NCI-H1436 treated with DMSO at 0.1 percent for 48 hours (cell line): Measurements from ENCODE around the gene PCDHGB3.
"Not testable (repeated sequence)": the region's sequence is repeated elsewhere in the genome, so short reads cannot be mapped to it uniquely, and the experiment has no call there.

Experiments
- DNase-seq: peaks from one replicate; lab custom pipeline; 2025; lab: John Stamatoyannopoulos, UW

The PCDHGB3 gene

DNA sequence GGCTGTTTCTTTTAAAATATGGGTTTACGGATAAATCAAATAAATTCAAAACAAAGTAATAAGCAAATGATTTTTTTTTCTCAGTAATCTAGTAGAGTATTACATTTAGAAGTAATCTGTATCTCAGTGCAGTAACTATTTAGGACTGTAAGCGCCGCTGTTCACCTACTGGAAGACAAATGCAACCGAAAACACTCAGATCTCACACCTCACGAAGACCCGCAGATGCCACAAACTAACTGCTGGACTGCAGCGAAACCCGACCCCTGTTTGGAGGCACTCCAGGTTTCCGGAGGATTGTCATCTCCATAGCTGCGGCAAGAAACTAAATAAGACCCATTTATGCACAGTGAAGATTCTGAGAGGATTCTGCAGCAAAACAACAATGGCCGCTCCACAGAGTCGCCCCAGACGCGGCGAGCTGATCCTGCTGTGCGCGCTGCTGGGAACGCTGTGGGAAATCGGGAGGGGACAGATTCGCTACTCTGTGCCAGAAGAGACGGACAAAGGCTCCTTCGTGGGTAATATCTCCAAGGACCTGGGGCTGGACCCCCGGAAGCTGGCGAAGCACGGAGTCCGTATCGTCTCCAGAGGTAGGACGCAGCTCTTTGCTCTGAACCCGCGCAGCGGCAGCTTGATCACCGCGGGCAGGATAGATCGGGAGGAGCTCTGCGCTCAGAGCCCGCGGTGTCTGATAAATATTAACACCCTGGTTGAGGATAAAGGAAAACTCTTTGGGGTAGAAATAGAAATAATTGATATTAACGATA is 22.6 kb downstream of the PCDHGB3 start, which contains the start of gene PCDHGA8:
PCDHGA8 (plus strand) TSS at position 205 of the 770 bp plus-strand sequence; CDS start at position 386, 181 bp downstream.
- DNase-seq, result no peak

DNA sequence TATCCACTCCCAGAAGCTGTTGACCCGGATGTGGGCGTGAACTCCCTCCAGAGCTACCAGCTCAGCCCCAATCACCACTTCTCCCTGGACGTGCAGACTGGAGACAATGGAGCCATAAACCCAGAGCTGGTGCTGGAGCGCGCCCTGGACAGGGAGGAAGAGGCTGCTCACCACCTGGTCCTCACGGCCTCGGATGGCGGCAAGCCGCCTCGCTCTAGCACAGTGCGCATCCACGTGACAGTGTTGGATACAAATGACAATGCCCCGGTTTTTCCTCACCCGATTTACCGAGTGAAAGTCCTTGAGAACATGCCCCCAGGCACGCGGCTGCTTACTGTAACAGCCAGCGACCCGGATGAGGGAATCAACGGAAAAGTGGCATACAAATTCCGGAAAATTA is 23.2 kb downstream of the PCDHGB3 start:
- no peak for DNase-seq

DNA sequence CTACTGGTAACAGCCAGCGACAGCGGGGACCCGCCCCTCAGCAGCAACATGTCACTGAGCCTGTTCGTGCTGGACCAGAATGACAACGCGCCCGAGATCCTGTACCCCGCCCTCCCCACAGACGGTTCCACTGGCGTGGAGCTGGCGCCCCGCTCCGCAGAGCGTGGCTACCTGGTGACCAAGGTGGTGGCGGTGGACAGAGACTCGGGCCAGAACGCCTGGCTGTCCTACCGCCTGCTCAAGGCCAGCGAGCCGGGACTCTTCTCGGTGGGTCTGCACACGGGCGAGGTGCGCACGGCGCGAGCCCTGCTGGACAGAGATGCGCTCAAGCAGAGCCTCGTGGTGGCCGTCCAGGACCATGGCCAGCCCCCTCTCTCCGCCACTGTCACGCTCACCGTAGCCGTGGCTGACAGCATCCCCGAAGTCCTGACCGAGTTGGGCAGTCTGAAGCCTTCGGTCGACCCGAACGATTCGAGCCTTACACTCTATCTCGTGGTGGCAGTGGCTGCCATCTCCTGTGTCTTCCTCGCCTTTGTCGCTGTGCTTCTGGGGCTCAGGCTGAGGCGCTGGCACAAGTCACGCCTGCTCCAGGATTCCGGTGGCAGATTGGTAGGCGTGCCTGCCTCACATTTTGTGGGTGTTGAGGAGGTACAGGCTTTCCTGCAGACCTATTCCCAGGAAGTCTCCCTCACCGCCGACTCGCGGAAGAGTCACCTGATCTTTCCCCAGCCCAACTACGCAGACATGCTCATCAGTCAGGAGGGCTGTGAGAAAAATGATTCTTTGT is 24.6 kb downstream of the PCDHGB3 start:
- DNase-seq, result not testable (repeated sequence)

DNA sequence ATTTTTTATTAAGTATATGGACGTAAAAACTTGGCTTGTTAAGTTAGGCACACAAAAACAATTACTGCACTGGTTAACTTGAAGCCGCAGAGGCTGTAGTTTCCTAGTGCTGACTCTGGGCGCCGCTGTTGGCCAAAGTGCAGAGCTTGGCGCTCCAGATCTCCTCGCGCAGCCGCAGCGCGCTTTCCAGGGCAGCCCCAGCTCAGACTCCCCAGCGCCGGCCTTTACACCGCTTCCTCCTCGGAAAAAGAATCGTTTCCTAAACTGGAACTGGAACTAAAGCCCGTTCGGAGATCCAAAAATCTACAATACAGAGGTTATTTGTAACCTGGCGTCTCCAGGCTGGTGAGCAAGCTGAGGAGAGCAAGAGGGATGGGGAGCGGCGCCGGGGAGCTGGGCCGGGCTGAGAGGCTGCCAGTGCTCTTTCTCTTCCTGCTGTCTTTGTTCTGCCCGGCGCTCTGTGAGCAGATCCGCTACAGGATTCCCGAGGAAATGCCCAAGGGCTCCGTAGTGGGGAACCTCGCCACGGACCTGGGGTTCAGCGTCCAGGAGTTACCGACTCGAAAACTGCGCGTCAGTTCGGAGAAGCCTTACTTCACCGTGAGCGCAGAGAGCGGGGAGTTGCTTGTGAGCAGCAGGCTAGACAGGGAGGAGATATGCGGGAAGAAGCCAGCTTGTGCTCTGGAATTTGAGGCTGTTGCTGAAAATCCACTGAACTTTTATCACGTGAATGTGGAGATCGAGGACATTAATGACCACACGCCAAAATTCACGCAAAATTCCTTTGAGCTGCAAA is 27.9 kb downstream of the PCDHGB3 start, which contains the start of gene PCDHGB5:
PCDHGB5 (plus strand) TSS at position 192 of the 796 bp plus-strand sequence; CDS start at position 373, 181 bp downstream.
- not testable (repeated sequence) for DNase-seq

DNA sequence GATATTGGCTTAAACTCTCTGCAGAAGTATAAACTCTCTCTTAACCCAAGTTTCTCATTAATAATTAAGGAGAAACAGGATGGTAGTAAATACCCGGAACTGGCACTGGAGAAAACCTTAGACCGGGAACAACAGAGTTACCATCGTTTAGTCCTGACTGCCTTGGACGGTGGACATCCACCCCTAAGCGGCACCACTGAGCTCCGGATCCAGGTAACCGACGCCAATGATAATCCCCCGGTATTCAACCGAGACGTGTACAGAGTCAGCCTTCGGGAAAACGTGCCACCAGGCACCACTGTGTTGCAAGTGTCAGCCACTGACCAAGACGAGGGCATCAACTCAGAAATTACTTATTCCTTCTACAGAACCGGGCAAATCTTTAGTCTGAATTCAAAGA is 28.6 kb downstream of the PCDHGB3 start:
- DNase-seq, result no peak

DNA sequence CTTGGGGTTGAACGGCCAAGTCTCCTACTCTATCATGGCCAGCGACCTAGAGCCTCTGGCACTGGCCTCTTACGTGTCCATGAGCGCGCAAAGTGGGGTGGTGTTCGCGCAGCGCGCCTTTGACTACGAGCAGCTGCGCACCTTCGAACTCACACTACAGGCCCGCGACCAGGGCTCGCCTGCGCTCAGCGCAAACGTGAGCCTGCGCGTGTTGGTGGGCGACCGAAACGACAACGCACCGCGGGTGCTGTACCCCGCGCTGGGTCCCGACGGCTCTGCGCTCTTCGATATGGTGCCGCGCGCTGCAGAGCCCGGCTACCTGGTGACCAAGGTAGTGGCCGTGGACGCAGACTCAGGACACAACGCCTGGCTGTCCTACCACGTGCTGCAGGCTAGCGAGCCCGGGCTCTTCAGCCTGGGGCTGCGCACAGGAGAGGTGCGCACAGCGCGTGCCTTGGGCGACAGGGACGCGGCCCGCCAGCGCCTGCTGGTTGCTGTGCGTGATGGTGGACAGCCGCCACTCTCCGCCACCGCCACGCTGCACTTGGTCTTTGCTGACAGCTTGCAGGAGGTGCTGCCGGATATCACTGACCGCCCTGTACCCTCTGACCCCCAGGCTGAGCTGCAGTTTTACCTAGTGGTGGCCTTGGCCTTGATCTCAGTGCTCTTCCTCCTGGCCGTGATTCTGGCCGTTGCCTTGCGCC is 29.7 kb downstream of the PCDHGB3 start:
- no peak for DNase-seq

DNA sequence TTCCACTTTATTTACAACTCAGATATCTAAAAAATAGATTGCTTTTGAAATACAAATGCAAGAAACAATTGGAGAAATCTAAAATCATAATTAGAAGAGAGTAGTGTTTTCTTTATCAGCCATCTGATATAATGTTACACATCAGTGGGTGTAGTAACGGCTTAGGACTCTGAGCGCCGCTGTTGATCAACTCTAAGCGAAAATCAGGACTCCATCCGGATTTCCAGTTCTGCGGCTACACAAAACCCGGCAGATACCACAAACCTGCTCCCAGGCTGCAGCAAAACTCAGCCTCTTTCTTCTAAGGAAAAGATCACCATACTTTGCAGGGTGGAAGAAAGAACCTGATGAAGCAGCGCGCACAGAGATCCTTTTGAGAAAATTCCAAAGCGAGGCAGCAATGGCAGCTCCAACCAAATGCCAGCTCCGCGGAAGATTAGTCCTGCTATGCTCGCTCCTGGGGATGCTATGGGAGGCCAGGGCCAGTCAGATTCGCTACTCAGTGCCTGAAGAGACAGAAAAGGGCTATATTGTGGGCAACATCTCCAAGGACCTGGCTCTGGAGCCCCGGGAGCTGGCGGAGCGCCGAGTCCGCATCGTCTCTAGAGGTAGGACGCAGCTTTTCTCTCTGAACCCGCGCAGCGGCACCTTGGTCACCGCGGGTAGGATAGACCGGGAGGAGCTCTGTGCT is 32.7 kb downstream of the PCDHGB3 start, which contains the start of gene PCDHGA9:
PCDHGA9 (plus strand) TSS at position 226 of the 691 bp plus-strand sequence; CDS start at position 401, 175 bp downstream.
- DNase-seq, result no peak

DNA sequence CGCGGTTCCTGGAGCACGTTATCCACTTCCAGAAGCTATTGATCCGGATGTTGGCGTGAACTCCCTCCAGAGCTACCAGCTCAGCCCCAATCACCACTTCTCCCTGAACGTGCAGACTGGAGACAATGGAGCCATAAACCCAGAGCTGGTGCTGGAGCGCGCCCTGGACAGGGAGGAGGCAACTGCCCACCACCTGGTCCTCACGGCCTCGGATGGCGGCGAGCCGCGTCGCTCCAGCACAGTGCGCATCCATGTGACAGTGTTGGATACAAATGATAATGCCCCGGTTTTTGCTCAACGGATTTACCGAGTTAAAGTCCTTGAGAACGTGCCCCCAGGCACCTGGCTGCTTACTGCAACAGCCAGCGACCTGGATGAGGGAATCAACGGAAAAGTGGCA is 33.3 kb downstream of the PCDHGB3 start:
- no peak for DNase-seq

DNA sequence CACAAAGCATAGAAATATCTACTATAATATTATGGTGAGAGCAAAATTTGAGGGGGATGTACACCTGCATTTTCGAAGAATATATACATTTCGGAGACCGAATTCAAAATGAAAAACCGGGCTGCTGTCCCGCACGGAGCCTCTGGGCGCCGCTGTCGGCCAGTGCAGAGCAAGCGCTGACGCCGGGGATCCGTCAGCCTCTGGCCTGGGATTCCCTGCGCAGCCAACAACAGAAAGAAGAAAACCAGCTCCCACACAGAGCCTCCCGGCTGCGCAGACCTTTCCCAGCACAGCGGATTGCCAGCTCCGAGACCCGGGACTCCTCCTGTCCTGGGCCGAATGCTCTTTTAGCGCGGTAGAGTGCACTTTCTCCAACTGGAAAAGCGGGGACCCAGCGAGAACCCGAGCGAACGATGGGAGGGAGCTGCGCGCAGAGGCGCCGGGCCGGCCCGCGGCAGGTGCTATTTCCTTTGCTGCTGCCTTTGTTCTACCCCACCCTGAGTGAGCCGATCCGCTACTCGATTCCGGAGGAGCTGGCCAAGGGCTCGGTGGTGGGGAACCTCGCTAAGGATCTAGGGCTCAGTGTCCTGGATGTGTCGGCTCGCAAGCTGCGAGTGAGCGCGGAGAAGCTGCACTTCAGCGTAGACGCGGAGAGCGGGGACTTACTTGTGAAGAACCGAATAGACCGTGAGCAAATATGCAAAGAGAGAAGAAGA is 37.9 kb downstream of the PCDHGB3 start, which contains the start of gene PCDHGB6:
PCDHGB6 (plus strand) TSS at position 232 of the 716 bp plus-strand sequence; CDS start at position 414, 182 bp downstream.
- DNase-seq, result not testable (repeated sequence)

DNA sequence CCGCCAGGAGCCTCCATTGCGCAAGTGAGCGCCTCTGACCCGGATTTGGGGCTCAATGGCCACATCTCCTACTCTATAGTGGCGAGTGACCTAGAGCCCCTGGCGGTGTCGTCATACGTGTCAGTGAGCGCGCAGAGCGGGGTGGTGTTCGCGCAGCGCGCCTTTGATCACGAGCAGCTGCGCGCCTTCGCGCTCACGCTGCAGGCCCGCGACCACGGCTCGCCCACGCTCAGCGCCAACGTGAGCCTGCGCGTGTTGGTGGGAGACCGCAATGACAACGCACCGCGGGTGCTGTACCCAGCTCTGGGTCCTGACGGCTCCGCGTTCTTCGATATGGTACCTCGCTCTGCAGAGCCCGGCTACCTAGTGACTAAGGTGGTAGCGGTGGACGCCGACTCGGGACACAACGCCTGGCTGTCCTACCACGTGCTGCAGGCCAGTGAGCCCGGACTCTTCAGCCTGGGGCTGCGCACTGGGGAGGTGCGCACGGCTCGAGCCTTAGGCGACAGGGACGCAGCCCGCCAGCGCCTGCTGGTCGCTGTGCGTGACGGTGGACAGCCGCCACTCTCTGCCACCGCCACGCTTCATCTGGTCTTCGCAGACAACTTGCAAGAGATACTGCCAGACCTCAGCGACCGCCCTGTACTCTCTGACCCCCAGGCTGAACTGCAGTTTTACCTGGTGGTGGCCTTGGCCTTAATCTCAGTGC is 39.7 kb downstream of the PCDHGB3 start:
- no peak for DNase-seq

DNA sequence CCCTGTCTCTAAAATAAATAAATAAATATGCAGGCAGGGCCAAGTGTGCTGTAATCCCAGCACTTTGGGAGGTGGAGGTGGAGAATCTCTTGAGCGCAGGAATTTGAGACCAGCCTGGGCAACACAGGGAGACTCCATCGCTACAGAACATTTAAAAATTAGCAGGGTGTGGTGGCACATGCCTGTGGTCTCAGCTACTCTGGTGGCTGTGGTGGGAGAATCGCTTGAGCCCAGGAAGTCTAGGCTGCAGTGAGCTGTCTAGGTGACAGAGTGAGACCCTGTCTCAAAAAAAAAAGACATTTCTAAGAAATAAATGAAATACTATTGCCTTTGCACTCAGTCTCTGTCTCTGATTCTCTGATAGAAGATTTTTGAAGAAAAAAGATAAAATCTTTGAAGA is 41.5 kb downstream of the PCDHGB3 start:
- no peak for DNase-seq

DNA sequence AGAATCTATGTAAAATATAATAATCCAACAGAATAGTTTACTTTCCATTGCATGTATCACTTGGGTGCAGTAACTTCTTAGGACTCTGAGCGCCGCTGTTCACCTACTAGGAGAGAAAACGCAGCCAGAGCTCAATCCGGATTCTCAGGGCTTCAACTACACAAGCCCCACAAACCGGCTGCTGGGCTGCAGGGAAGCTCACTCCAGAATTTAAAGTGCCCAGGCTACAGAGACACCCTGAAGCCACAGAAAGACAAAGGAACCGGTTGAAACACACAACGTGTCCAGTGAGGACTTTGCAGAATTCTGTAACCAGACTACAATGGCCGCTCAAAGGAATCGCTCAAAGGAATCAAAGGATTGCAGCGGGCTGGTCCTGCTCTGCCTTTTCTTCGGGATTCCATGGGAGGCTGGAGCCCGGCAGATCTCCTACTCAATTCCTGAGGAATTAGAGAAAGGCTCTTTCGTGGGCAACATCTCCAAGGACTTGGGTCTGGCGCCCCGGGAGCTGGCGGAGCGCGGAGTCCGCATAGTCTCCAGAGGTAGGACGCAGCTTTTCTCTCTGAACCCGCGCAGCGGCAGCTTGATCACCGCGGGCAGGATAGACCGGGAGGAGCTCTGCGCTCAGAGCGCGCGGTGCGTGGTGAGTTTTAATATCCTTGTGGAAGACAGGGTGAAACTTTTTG is 43.0 kb downstream of the PCDHGB3 start, which contains the start of gene PCDHGA10:
PCDHGA10 (plus strand) TSS at position 134 of the 686 bp plus-strand sequence; CDS start at position 323, 189 bp downstream.
- DNase-seq, result no peak

DNA sequence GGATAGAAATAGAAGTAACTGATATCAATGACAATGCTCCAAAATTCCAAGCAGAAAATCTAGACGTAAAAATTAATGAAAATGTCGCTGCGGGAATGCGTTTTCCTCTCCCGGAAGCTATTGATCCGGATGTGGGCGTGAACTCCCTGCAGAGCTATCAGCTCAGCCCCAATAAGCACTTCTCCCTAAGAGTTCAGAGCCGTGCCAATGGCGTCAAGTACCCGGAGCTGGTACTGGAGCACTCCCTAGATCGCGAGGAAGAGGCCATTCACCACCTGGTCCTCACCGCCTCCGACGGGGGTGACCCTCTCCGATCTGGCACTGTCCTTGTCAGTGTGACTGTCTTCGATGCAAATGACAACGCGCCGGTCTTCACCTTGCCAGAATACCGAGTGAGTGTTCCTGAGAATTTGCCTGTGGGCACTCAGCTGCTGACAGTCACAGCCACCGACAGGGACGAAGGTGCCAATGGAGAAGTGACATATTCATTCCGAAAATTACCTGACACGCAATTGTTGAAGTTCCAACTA is 43.6 kb downstream of the PCDHGB3 start:
- DNase-seq, result no peak

DNA sequence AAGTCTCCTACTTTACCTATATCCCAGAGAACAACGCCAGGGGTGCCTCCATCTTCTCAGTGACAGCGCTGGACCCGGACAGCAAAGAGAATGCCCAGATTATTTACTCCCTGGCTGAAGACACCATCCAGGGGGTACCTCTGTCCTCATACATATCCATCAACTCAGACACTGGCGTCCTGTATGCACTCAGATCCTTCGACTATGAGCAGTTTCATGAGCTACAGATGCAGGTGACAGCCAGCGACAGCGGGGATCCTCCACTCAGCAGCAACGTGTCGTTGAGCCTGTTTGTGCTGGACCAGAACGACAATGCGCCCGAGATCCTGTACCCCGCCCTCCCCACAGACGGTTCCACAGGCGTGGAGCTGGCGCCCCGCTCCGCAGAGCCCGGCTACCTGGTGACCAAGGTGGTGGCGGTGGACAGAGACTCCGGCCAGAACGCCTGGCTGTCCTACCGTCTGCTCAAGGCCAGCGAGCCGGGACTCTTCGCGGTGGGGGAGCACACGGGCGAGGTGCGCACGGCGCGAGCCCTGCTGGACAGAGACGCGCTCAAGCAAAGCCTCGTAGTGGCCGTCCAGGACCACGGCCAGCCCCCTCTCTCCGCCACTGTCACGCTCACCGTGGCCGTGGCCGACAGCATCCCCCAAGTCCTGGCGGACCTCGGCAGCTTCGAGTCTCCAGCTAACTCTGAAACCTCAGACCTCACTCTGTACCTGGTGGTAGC is 44.7 kb downstream of the PCDHGB3 start:
- DNase-seq, result not testable (repeated sequence)

DNA sequence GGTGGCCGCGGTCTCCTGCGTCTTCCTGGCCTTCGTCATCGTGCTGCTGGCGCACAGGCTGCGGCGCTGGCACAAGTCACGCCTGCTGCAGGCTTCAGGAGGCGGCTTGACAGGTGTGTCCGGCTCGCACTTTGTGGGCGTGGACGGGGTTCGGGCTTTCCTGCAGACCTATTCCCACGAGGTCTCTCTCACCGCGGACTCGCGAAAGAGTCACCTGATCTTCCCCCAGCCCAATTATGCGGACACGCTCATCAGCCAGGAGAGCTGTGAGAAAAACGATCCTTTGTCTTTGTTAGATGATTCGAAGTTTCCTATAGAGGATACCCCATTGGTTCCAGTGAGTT is 45.2 kb downstream of the PCDHGB3 start:
- DNase-seq, result not testable (repeated sequence)

DNA sequence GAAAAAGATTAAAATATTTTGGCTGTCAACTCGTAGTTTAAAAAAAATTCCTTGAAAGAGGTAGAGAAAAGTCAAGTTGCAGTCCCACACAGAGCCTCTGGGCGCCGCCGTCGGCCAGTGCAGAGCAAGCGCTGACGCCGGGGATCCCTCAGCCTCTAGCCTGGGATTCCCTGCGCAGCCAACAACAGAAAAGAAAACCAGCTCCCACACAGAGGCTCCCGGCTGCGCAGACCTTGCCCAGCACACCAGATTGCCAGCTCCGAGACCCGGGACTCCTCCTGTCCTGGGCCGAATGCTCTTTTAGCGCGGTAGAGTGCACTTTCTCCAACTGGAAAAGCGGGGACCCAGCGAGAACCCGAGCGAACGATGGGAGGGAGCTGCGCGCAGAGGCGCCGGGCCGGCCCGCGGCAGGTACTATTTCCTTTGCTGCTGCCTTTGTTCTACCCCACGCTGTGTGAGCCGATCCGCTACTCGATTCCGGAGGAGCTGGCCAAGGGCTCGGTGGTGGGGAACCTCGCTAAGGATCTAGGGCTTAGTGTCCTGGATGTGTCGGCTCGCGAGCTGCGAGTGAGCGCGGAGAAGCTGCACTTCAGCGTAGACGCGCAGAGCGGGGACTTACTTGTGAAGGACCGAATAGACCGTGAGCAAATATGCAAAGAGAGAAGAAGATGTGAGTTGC is 47.6 kb downstream of the PCDHGB3 start, which contains the start of gene PCDHGB7:
PCDHGB7 (plus strand) TSS at position 184 of the 679 bp plus-strand sequence; CDS start at position 367, 183 bp downstream.
- peak; percentile 17 for DNase-seq
